Activated naive CD8-positive, alpha-beta T cell treated with anti-CD3 and anti-CD28 coated beads, Interleukin-2, amount 10 ng/mL, durations not matched to agents 7 days and 5 days (primary cell): ENCODE results near the gene MAP2K2. TPM values are rescaled to one million over a fixed set of nuclear protein-coding genes. Genes with fewer than 3 reads are reported as not detected.

Source experiments
- ATAC-seq: fragments of 150-1000 bp; cut with Tn5 transposase; one replicate; pipeline ENCODE4 v1.10.0; 2021; ENCODE audit warnings: low read depth, moderate library complexity
- POLR2A ChIA-PET: fragments of 350-600 bp; sonication (Branson Sonifier 250); formaldehyde crosslinking; loops from one replicate; lab custom pipeline; 2021; ENCODE audit warnings: antibody characterized with exemption; lab: Charles Lee
- DNase-seq: peaks from one replicate; pipeline ENCODE4 v3.0.0; 2021
- H3K27ac Mint-ChIP-seq: one replicate; pipeline ENCODE4 v1.8.0; 2022; ENCODE audit warnings: mild to moderate bottlenecking, mixed read lengths
- H3K27me3 Mint-ChIP-seq: one replicate; pipeline ENCODE4 v1.8.0; 2022; ENCODE audit warnings: mild to moderate bottlenecking, moderate library complexity, mixed read lengths
- H3K36me3 Mint-ChIP-seq: one replicate; pipeline ENCODE4 v1.8.0; 2021; ENCODE audit warnings: mild to moderate bottlenecking, mixed read lengths
- H3K4me1 Mint-ChIP-seq: one replicate; pipeline ENCODE4 v1.8.0; 2021; ENCODE audit warnings: mixed read lengths
- H3K4me3 Mint-ChIP-seq: one replicate; pipeline ENCODE4 v1.8.0; 2022; ENCODE audit warnings: mild to moderate bottlenecking, moderate library complexity, mixed read lengths
- H3K9me3 Mint-ChIP-seq: one replicate; pipeline ENCODE4 v1.8.0; 2021; ENCODE audit warnings: mixed read lengths
- total RNA-seq, 2 experiments: library from RNA; stranded (reverse); gene quantifications; one replicate each; pipeline ENCODE4 v1.2.3, GENCODE V29; 2021

Gene MAP2K2
- total RNA-seq, 2 experiments from 2014 or later = 210 to 211 TPM

- H3K27me3 Mint-ChIP-seq = no peaks in the 10 kb centered on the region
- no peak overlapping the region for H3K4me3 Mint-ChIP-seq
- ATAC-seq (no peak), DNase-seq (no peak)
- POLR2A ChIA-PET = interaction anchor here (1.0 to 5.2 kb wide), 8 partner anchors 11 to 105 kb away, joined by 4 to 96 read pairs (median 21); partner anchors contain the start of genes EEF2 and ZBTB7A
- peak overlapping the region; percentile 92 for H3K27ac Mint-ChIP-seq
- peaks cover 37% of the 10 kb centered on the region for H3K4me1 Mint-ChIP-seq
- no peaks in the 10 kb centered on the region for H3K9me3 Mint-ChIP-seq
- peaks cover 16% of the 10 kb centered on the region for H3K36me3 Mint-ChIP-seq
Observed at GRCh38 chr19:4090356-4091220, 33.3 kb downstream of the MAP2K2 start.

GRCh38 chr19:4089946-4090345 lies 34.0 kb downstream of the MAP2K2 start:
- Mint-ChIP-seq H3K4me3 (peak overlapping the region; percentile 81), H3K4me1 (peaks cover 37% of the 10 kb centered on the region), H3K27ac (peak overlapping the region; percentile 92), H3K27me3 (no peaks in the 10 kb centered on the region), H3K36me3 (peaks cover 13% of the 10 kb centered on the region), H3K9me3 (no peaks in the 10 kb centered on the region)
- DNase-seq (no peak), ATAC-seq (no peak)
- POLR2A ChIA-PET = interaction anchor here (0.8 to 5.2 kb wide), 16 partner anchors 9 to 558 kb away, joined by 3 to 96 read pairs (median 8); partner anchors contain the start of genes EEF2 and ZBTB7A

- POLR2A ChIA-PET = interaction anchor here (0.6 to 5.2 kb wide), 27 partner anchors 9 to 1631 kb away, joined by 3 to 96 read pairs (median 6); partner anchors contain the start of genes CATSPERD, EEF2, LONP1 and ZBTB7A
- H3K36me3 Mint-ChIP-seq = peaks cover 12% of the 10 kb centered on the region
- ATAC-seq (peak; percentile 69), DNase-seq (peak; percentile 82)
- H3K4me3 Mint-ChIP-seq = peak overlapping the region; percentile 81
- peaks cover 39% of the 10 kb centered on the region for H3K4me1 Mint-ChIP-seq
- H3K27me3 Mint-ChIP-seq = no peaks in the 10 kb centered on the region
- H3K9me3 Mint-ChIP-seq = no peaks in the 10 kb centered on the region
- peak overlapping the region; percentile 92 for H3K27ac Mint-ChIP-seq
Observed at GRCh38 chr19:4089400-4089908, 34.5 kb downstream of the MAP2K2 start.

- H3K4me3 Mint-ChIP-seq = peak overlapping the region; percentile 81
- no peak for DNase-seq
- peak; percentile 78 for ATAC-seq
- peaks cover 41% of the 10 kb centered on the region for H3K4me1 Mint-ChIP-seq
- H3K27me3 Mint-ChIP-seq = no peaks in the 10 kb centered on the region
- H3K36me3 Mint-ChIP-seq = peaks cover 13% of the 10 kb centered on the region
- no peaks in the 10 kb centered on the region for H3K9me3 Mint-ChIP-seq
- peak overlapping the region; percentile 92 for H3K27ac Mint-ChIP-seq
- POLR2A ChIA-PET = interaction anchor here (0.6 to 5.2 kb wide), 30 partner anchors 11 to 1631 kb away, joined by 3 to 96 read pairs (median 6); partner anchors contain the start of genes CATSPERD, DAPK3, EEF2 and LONP1
Observed at GRCh38 chr19:4088975-4089374, 34.9 kb downstream of the MAP2K2 start.

- POLR2A ChIA-PET = interaction anchor here (0.6 to 5.2 kb wide), 15 partner anchors 10 to 788 kb away, joined by 3 to 96 read pairs (median 8); partner anchors contain the start of genes DAPK3, EEF2 and ZBTB7A
- Mint-ChIP-seq H3K4me3 (peak overlapping the region; percentile 81), H3K4me1 (peaks cover 44% of the 10 kb centered on the region), H3K27me3 (no peaks in the 10 kb centered on the region), H3K9me3 (no peaks in the 10 kb centered on the region), H3K36me3 (peaks cover 7% of the 10 kb centered on the region), H3K27ac (peak overlapping the region; percentile 92)
- ATAC-seq (no peak), DNase-seq (no peak)
Observed at GRCh38 chr19:4087787-4088679, 35.9 kb downstream of the MAP2K2 start.

- H3K27me3 Mint-ChIP-seq = no peaks in the 10 kb centered on the region
- H3K36me3 Mint-ChIP-seq = peaks cover 6% of the 10 kb centered on the region
- no peak for ATAC-seq
Observed at GRCh38 chr19:4086411-4086867, 37.5 kb downstream of the MAP2K2 start.

GRCh38 chr19:4084547-4084877 lies 39.4 kb downstream of the MAP2K2 start:
- peaks cover 3% of the 10 kb centered on the region for H3K36me3 Mint-ChIP-seq
- no peak for DNase-seq
- no peak for ATAC-seq
- H3K4me1 Mint-ChIP-seq = peaks cover 51% of the 10 kb centered on the region
- POLR2A ChIA-PET = interaction anchor here (1.2 to 3.8 kb wide), 5 partner anchors 9 to 31 kb away, joined by 3 to 16 read pairs (median 6); partner anchors contain the start of gene ZBTB7A
- no peaks in the 10 kb centered on the region for H3K27me3 Mint-ChIP-seq
- no peaks in the 10 kb centered on the region for H3K9me3 Mint-ChIP-seq
- peak overlapping the region; percentile 79 for H3K4me3 Mint-ChIP-seq
- peak overlapping the region; percentile 89 for H3K27ac Mint-ChIP-seq

More at GRCh38 chr19:4086411-4086867, 37.5 kb downstream of the MAP2K2 start:
- H3K4me1 Mint-ChIP-seq = peaks cover 53% of the 10 kb centered on the region
- H3K27ac Mint-ChIP-seq = peak overlapping the region; percentile 30
- H3K9me3 Mint-ChIP-seq = no peaks in the 10 kb centered on the region
- no peak for DNase-seq
- H3K4me3 Mint-ChIP-seq = peak overlapping the region; percentile 49
- POLR2A ChIA-PET = interaction anchor here (0.7 to 5.2 kb wide), 3 partner anchors 7 to 21 kb away, joined by 5 to 58 read pairs (median 8); partner anchors contain the start of gene ZBTB7A

- Mint-ChIP-seq H3K4me3 (peak overlapping the region; percentile 79), H3K36me3 (peaks cover 3% of the 10 kb centered on the region), H3K27me3 (no peaks in the 10 kb centered on the region), H3K4me1 (peaks cover 45% of the 10 kb centered on the region), H3K27ac (peak overlapping the region; percentile 89), H3K9me3 (no peaks in the 10 kb centered on the region)
- DNase-seq = peak; percentile 74
- POLR2A ChIA-PET = interaction anchor here (1.2 to 3.8 kb wide), 6 partner anchors 9 to 31 kb away, joined by 3 to 16 read pairs (median 6); partner anchors contain the start of gene ZBTB7A
- peak; percentile 59 for ATAC-seq
Observed at GRCh38 chr19:4083677-4084546, 40.0 kb downstream of the MAP2K2 start.

GRCh38 chr19:4082172-4082571 lies 41.8 kb downstream of the MAP2K2 start:
- POLR2A ChIA-PET = interaction anchor here (3.8 kb wide), 1 partner anchor 22 kb away, joined by 16 read pairs; no protein-coding TSS in a partner anchor
- ATAC-seq (no peak), DNase-seq (no peak)
- peaks cover 42% of the 10 kb centered on the region for H3K4me1 Mint-ChIP-seq
- no peaks in the 10 kb centered on the region for H3K9me3 Mint-ChIP-seq
- peaks cover 1% of the 10 kb centered on the region for H3K36me3 Mint-ChIP-seq
- H3K27me3 Mint-ChIP-seq = no peaks in the 10 kb centered on the region
- H3K4me3 Mint-ChIP-seq = no peak overlapping the region
- peak overlapping the region; percentile 54 for H3K27ac Mint-ChIP-seq

GRCh38 chr19:4081441-4082129 lies 42.3 kb downstream of the MAP2K2 start:
- Mint-ChIP-seq H3K4me3 (no peak overlapping the region), H3K27ac (peak overlapping the region; percentile 63), H3K9me3 (no peaks in the 10 kb centered on the region), H3K4me1 (peaks cover 46% of the 10 kb centered on the region), H3K36me3 (peaks cover 1% of the 10 kb centered on the region), H3K27me3 (no peaks in the 10 kb centered on the region)
- ATAC-seq (no peak), DNase-seq (no peak)
- POLR2A ChIA-PET = interaction anchor here (0.6 to 3.8 kb wide), 4 partner anchors 13 to 96 kb away, joined by 3 to 16 read pairs (median 4); partner anchors contain the start of gene EEF2

- H3K4me1 Mint-ChIP-seq = peaks cover 46% of the 10 kb centered on the region
- no peak for ATAC-seq
- H3K27me3 Mint-ChIP-seq = no peaks in the 10 kb centered on the region
- H3K9me3 Mint-ChIP-seq = no peaks in the 10 kb centered on the region
- H3K4me3 Mint-ChIP-seq = no peak overlapping the region
- peak overlapping the region; percentile 48 for H3K27ac Mint-ChIP-seq
- POLR2A ChIA-PET = interaction anchor here (0.6 to 0.8 kb wide), 3 partner anchors 19 to 95 kb away, joined by 3 to 5 read pairs (median 4); partner anchors contain the start of gene EEF2
- H3K36me3 Mint-ChIP-seq = peaks cover 1% of the 10 kb centered on the region
- no peak for DNase-seq
Observed at GRCh38 chr19:4080473-4080872, 43.4 kb downstream of the MAP2K2 start.
